ENCODE results near the gene CTSZ.
"Not testable (repeated sequence)": the region's sequence is repeated elsewhere in the genome, so short reads cannot be mapped to it uniquely, and the experiment has no call there.

CTSZ gene

GRCh38 chr20:58996226-58996611 is 10.8 kb downstream of the CTSZ start:
- DNase-seq (ENCODE audit: low read depth): no peak

- DNase-seq (ENCODE audit: low read depth): no peak
Observed at GRCh38 chr20:58995461-58996225, 11.4 kb downstream of the CTSZ start.

GRCh38 chr20:58994390-58995159 is 12.5 kb downstream of the CTSZ start:
- DNase-seq (ENCODE audit: low read depth): no peak

- DNase-seq (ENCODE audit: low read depth): no peak
Observed at GRCh38 chr20:58993332-58994248, 13.5 kb downstream of the CTSZ start.

- no peak for DNase-seq (ENCODE audit: low read depth)
Observed at GRCh38 chr20:58992911-58993310, 14.1 kb downstream of the CTSZ start.

GRCh38 chr20:58991715-58992114 is 15.3 kb downstream of the CTSZ start:
- DNase-seq (ENCODE audit: low read depth): no peak

GRCh38 chr20:58990651-58991445 is 16.2 kb downstream of the CTSZ start:
- DNase-seq (ENCODE audit: low read depth): no peak

- DNase-seq (ENCODE audit: low read depth): no peak
Observed at GRCh38 chr20:58989196-58989595, 17.9 kb downstream of the CTSZ start.

- no peak for DNase-seq (ENCODE audit: low read depth)
Observed at GRCh38 chr20:58988565-58988882, 18.5 kb downstream of the CTSZ start.

GRCh38 chr20:58987790-58988564 is 19.1 kb downstream of the CTSZ start:
- no peak for DNase-seq (ENCODE audit: low read depth)

- no peak for DNase-seq (ENCODE audit: low read depth)
Observed at GRCh38 chr20:58986968-58987517, 20.0 kb downstream of the CTSZ start.

- no peak for DNase-seq (ENCODE audit: low read depth)
Observed at GRCh38 chr20:58986286-58986967, 20.6 kb downstream of the CTSZ start.

- DNase-seq (ENCODE audit: low read depth): no peak
Observed at GRCh38 chr20:58985656-58986055, 21.4 kb downstream of the CTSZ start.

GRCh38 chr20:58984691-58985090 is 22.4 kb downstream of the CTSZ start:
- DNase-seq (ENCODE audit: low read depth): no peak

- DNase-seq (ENCODE audit: low read depth): not testable (repeated sequence)
Observed at GRCh38 chr20:58983115-58983468, 24.0 kb downstream of the CTSZ start.

- DNase-seq (ENCODE audit: low read depth): no peak
Observed at GRCh38 chr20:58982406-58983114, 24.5 kb downstream of the CTSZ start.

GRCh38 chr20:58981628-58982364 is 25.3 kb downstream of the CTSZ start:
- DNase-seq (ENCODE audit: low read depth): no peak

GRCh38 chr20:58980711-58981627 is 26.1 kb downstream of the CTSZ start, which contains the start of gene NELFCD:
Gene NELFCD, plus strand, starts transcription at chr20:58981256. Its CDS starts 54 bp downstream, at chr20:58981310.
- peak; percentile 40 for DNase-seq (ENCODE audit: low read depth)
